SK-N-SH (cell line): ENCODE measurements around the gene SCN3A. TPM values are rescaled to one million over a fixed set of nuclear protein-coding genes. Genes with fewer than 3 reads are reported as not detected.

Experiments
- CTCF ChIA-PET: fragments of 300-600, 350-600 bp; formaldehyde crosslinking; extraction: SDS; loops from one replicate; lab custom pipeline; 2021; lab: Yijun Ruan, JAX
- POLR2A ChIA-PET: fragments of 350-600 bp; sonication (Branson Sonifier 250); formaldehyde crosslinking; extraction: SDS; loops from one replicate; lab custom pipeline; 2020; ENCODE audit warnings: antibody characterized with exemption, inconsistent platforms; lab: Yijun Ruan, JAX
- DNase-seq: peaks from one replicate; pipeline ENCODE4 v3.0.0; 2012
- H2AFZ ChIP-seq: fragments of 200-600 bp; sonication (generic); 2 replicates; pipeline ENCODE4 v1.8.1; 2016; ENCODE audit warnings: antibody characterized with exemption, mild to moderate bottlenecking, low read depth
- H3F3A ChIP-seq: fragments of 200-600 bp; sonication (generic); replicated peaks from 2 replicates; pipeline ENCODE3; 2016; ENCODE audit warnings: antibody characterized with exemption, mild to moderate bottlenecking; ENCODE audit not compliant: insufficient read depth
- H3K27ac ChIP-seq, 2 experiments: fragments of 200-500 bp in 1 of 2; fragments of 200-600 bp in 1 of 2; sonication (Bioruptor generic) in 1 of 2; sonication (generic), shearing (Covaris generic) in 1 of 2; 2 replicates each; pipeline versions ENCODE4 v1.5.1 to v1.6.1; 2014 to 2016; ENCODE audit warnings: low read depth in 2 of 2, inconsistent platforms in 1 of 2, low read length in 1 of 2, mild to moderate bottlenecking in 1 of 2, mixed read lengths in 1 of 2
- H3K27me3 ChIP-seq: fragments of 200-600 bp; sonication (generic), shearing (Covaris generic); 2 replicates; pipeline ENCODE4 v1.6.1; 2016; ENCODE audit warnings: mixed run types; ENCODE audit not compliant: insufficient read depth
- H3K36me3 ChIP-seq, 2 experiments: fragments of 200-500 bp in 1 of 2; fragments of 200-600 bp in 1 of 2; sonication (Bioruptor generic) in 1 of 2; sonication (generic) in 1 of 2; replicated peaks in 1 of 2; 2 replicates each; pipeline versions ENCODE3 to v1.5.1; 2014 to 2016; ENCODE audit warnings: low read length in 1 of 2, mild to moderate bottlenecking in 1 of 2; ENCODE audit not compliant: insufficient read depth in 2 of 2, control insufficient read depth in 1 of 2
- H3K4me1 ChIP-seq, 2 experiments: fragments of 200-500 bp in 1 of 2; fragments of 200-600 bp in 1 of 2; sonication (Bioruptor generic) in 1 of 2; sonication (generic), shearing (Covaris generic) in 1 of 2; 2 replicates each; pipeline versions ENCODE4 v1.5.1 to v1.6.1; 2014 to 2016; ENCODE audit warnings: low read depth in 1 of 2, low read length in 1 of 2, mixed run types in 1 of 2; ENCODE audit not compliant: insufficient read depth in 2 of 2, control insufficient read depth in 1 of 2
- H3K4me2 ChIP-seq: fragments of 200-600 bp; sonication (generic), shearing (Covaris generic); 2 replicates; pipeline ENCODE4 v1.6.1; 2017; ENCODE audit warnings: mixed run types
- H3K4me3 ChIP-seq, 2 experiments: fragments of 200-500 bp in 1 of 2; fragments of 200-600 bp in 1 of 2; sonication (Bioruptor generic) in 1 of 2; sonication (generic), shearing (Covaris generic) in 1 of 2; 2 replicates each; pipeline versions ENCODE4 v1.5.1 to v1.8.1; 2014 to 2016; ENCODE audit warnings: low read depth in 2 of 2, inconsistent platforms in 1 of 2, low read length in 1 of 2, mild to moderate bottlenecking in 1 of 2, mixed read lengths in 1 of 2, moderate library complexity in 1 of 2
- H3K79me2 ChIP-seq: fragments of 200-600 bp; sonication (generic); 2 replicates; pipeline ENCODE4 v1.8.1; 2017; ENCODE audit warnings: mild to moderate bottlenecking; ENCODE audit not compliant: insufficient read depth
- H3K9ac ChIP-seq: fragments of 200-600 bp; sonication (generic); 2 replicates; pipeline ENCODE4 v1.6.1; 2017; ENCODE audit warnings: mixed run types
- H3K9me2 ChIP-seq: fragments of 200-600 bp; sonication (generic); 2 replicates; pipeline ENCODE4 v1.6.1; 2017; ENCODE audit warnings: mixed run types
- H3K9me3 ChIP-seq: fragments of 200-600 bp; sonication (generic); 2 replicates; pipeline ENCODE4 v1.6.1; 2017; ENCODE audit warnings: mixed run types, mild to moderate bottlenecking, moderate library complexity
- H4K20me1 ChIP-seq: fragments of 200-600 bp; sonication (generic); 2 replicates; pipeline ENCODE4 v1.6.1; 2017; ENCODE audit warnings: mild to moderate bottlenecking, mixed run types; ENCODE audit not compliant: insufficient read depth
- CHD2 ChIP-seq: fragments of 150-350 bp; IDR thresholded peaks from 2 replicates; pipeline ENCODE4 v1.6.1; 2018; ENCODE audit warnings: low read length; ENCODE audit not compliant: partially characterized antibody
- ELF1 ChIP-seq: IDR thresholded peaks from 2 replicates; pipeline ENCODE4 v1.4.0; 2012
- EP300 ChIP-seq, 2 experiments: IDR thresholded peaks; 2 replicates each; pipeline versions ENCODE4 v1.4.0 to v1.6.1; 2012; ENCODE audit warnings: borderline replicate concordance in 1 of 2, low read depth in 1 of 2, low read length in 1 of 2
- EZH2phosphoT487 ChIP-seq: fragments of 200-600 bp; sonication (generic); IDR thresholded peaks from 2 replicates; pipeline ENCODE4 v1.6.1; 2017; ENCODE audit warnings: low read depth, mixed run types, mild to moderate bottlenecking, antibody characterized with exemption, moderate library complexity, borderline replicate concordance
- FOSL2 ChIP-seq: IDR thresholded peaks from 2 replicates; pipeline ENCODE4 v1.4.0; 2012; ENCODE audit warnings: low read depth, mild to moderate bottlenecking, moderate library complexity, borderline replicate concordance
- FOXJ3 ChIP-seq: sonication (generic); formaldehyde crosslinking; IDR thresholded peaks from 2 replicates; pipeline ENCODE4 v1.5.1; 2020; ENCODE audit warnings: mild to moderate bottlenecking, missing genetic modification reagents
- GATA2 ChIP-seq: sonication (generic); formaldehyde crosslinking; IDR thresholded peaks from 2 replicates; pipeline ENCODE4 v1.5.0; 2020; ENCODE audit warnings: mild to moderate bottlenecking, missing genetic modification reagents
- MEF2A ChIP-seq: IDR thresholded peaks from 2 replicates; pipeline ENCODE4 v1.4.0; 2012; ENCODE audit warnings: low read depth, borderline replicate concordance
- MXI1 ChIP-seq: IDR thresholded peaks from 2 replicates; pipeline ENCODE4 v1.6.1; 2012; ENCODE audit warnings: mild to moderate bottlenecking, low read depth, low read length, improper control_type of control experiment
- NFIC ChIP-seq: IDR thresholded peaks from 2 replicates; pipeline ENCODE4 v1.4.0; 2012; ENCODE audit warnings: borderline replicate concordance
- POLR2AphosphoS5 ChIP-seq: IDR thresholded peaks from 2 replicates; pipeline ENCODE4 v1.6.1; 2012; ENCODE audit warnings: low read depth, low read length
- RCOR1 ChIP-seq: fragments of 150-350 bp; IDR thresholded peaks from 2 replicates; pipeline ENCODE4 v1.6.1; 2017; ENCODE audit warnings: antibody characterized with exemption, low read length
- RXRA ChIP-seq: IDR thresholded peaks from 2 replicates; pipeline ENCODE4 v1.4.0; 2012; ENCODE audit warnings: low read depth, mild to moderate bottlenecking, borderline replicate concordance
- SMC3 ChIP-seq: IDR thresholded peaks from 2 replicates; pipeline ENCODE4 v1.6.1; 2012; ENCODE audit warnings: low read depth, low read length, improper control_type of control experiment
- WGBS: methylation state at CpG from one replicate; pipeline ENCODE4 v1.1.6; 2017; ENCODE audit warnings: low lambda C conversion rate; 5-methylcytosine and 5-hydroxymethylcytosine counted together
- polyA plus RNA-seq, 3 experiments: library from polyadenylated mRNA; depleted of rRNA; stranded (reverse); fragments of >200 nt; gene quantifications; 2 replicates each; pipeline ENCODE4 v1.2.3, GENCODE V29; 2012
- TF ChIP-seq, protein P1 (sequence below): IDR thresholded peaks from 2 replicates; pipeline ENCODE4 v1.6.1; 2012; ENCODE audit warnings: mild to moderate bottlenecking, low read depth, low read length, moderate library complexity
- TF ChIP-seq, protein P2 (sequence below): IDR thresholded peaks from 2 replicates; pipeline ENCODE4; 2012

The SCN3A gene
- polyA plus RNA-seq, 1 of the 3 experiments (the other 2 are of a cell fraction), result 0.33 TPM

DNA sequence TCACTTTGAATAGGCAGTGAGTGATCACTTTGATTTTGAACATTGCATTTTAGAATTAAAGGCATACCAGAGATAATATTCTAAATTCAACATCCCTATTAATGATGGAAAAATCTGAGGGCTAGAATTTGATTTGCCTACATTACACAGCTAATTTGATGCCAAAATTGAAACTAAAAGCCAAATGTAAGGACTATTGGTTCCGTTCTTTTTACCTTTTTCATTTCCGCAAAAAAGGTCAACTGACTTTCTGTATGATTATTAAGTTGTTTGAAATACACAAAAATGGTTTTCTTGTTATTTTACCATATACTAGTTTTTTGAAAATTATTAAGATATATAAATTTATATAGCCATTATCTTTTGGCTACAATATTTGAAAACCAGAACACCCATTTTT is 117.5 kb downstream of the SCN3A start (continued):
- TF ChIP-seq, protein P1, sequence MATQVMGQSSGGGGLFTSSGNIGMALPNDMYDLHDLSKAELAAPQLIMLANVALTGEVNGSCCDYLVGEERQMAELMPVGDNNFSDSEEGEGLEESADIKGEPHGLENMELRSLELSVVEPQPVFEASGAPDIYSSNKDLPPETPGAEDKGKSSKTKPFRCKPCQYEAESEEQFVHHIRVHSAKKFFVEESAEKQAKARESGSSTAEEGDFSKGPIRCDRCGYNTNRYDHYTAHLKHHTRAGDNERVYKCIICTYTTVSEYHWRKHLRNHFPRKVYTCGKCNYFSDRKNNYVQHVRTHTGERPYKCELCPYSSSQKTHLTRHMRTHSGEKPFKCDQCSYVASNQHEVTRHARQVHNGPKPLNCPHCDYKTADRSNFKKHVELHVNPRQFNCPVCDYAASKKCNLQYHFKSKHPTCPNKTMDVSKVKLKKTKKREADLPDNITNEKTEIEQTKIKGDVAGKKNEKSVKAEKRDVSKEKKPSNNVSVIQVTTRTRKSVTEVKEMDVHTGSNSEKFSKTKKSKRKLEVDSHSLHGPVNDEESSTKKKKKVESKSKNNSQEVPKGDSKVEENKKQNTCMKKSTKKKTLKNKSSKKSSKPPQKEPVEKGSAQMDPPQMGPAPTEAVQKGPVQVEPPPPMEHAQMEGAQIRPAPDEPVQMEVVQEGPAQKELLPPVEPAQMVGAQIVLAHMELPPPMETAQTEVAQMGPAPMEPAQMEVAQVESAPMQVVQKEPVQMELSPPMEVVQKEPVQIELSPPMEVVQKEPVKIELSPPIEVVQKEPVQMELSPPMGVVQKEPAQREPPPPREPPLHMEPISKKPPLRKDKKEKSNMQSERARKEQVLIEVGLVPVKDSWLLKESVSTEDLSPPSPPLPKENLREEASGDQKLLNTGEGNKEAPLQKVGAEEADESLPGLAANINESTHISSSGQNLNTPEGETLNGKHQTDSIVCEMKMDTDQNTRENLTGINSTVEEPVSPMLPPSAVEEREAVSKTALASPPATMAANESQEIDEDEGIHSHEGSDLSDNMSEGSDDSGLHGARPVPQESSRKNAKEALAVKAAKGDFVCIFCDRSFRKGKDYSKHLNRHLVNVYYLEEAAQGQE, result no peak
- no peak for TF ChIP-seq SMC3
- TF ChIP-seq EZH2phosphoT487, result no peak
- no peak for TF ChIP-seq MXI1

DNA sequence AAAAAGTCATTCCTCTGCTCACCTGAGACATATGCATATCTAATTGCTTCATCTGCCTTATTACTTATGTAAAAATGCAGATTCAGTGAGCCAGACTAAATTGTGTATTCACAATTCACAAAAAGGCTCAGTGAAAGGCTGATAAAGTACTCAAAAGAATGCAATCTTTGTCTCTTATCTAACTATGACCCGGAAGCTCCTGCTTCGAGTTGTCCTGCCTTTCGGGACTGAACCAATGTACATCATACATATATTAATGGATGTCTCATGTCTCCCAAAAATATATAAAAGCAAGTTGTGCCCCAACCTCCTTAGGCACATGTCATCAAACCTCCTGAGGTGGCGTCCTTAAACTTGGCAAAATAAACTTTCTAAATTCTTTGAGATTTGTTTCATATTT is 120.5 kb downstream of the SCN3A start:
- Histone ChIP-seq H3K4me2 (no peak overlapping the region), H3K9me3 (no peaks in the 10 kb centered on the region), H3K4me3 (no peak overlapping the region), H3K9me2 (no peaks in the 10 kb centered on the region), H3K36me3 (no peaks in the 10 kb centered on the region), H2AFZ (no peak overlapping the region), H3K4me1 (no peaks in the 10 kb centered on the region), H4K20me1 (no peaks in the 10 kb centered on the region), H3K79me2 (no peaks in the 10 kb centered on the region), H3K27ac (no peak overlapping the region), H3F3A (peaks cover 5% of the 10 kb centered on the region), H3K9ac (no peak overlapping the region), H3K27me3 (no peaks in the 10 kb centered on the region)
- ChIA-PET CTCF (interaction anchor here (1.1 kb wide), 2 partner anchors 9 to 67 kb away, joined by 3 to 4 read pairs; no protein-coding TSS in a partner anchor), POLR2A (no interaction called here)
- 85% methylated on average over 4 of the region's 4 CpGs for WGBS
- TF ChIP-seq EP300 (IDR thresholded peaks at IDR 0.05; ENCODE audit: borderline replicate concordance in 1 of 2, low read depth in 1 of 2, low read length in 1 of 2) (no peak), FOSL2 (no peak), FOXJ3 (CRISPR knock-in tag) (no peak), POLR2AphosphoS5 (no peak), EZH2phosphoT487 (no peak), CHD2 (no peak), NFIC (no peak), RCOR1 (no peak), ELF1 (no peak), RXRA (no peak), MEF2A (no peak), SMC3 (no peak), GATA2 (CRISPR knock-in tag) (no peak)
- TF ChIP-seq, protein P1, result no peak
- TF ChIP-seq, protein P2, sequence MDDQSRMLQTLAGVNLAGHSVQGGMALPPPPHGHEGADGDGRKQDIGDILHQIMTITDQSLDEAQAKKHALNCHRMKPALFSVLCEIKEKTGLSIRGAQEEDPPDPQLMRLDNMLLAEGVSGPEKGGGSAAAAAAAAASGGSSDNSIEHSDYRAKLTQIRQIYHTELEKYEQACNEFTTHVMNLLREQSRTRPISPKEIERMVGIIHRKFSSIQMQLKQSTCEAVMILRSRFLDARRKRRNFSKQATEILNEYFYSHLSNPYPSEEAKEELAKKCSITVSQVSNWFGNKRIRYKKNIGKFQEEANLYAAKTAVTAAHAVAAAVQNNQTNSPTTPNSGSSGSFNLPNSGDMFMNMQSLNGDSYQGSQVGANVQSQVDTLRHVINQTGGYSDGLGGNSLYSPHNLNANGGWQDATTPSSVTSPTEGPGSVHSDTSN, result no peak
- DNase-seq, result no peak
